ENCODE results near the gene LYRM1.
"Not testable (repeated sequence)": the region's sequence is repeated elsewhere in the genome, so short reads cannot be mapped to it uniquely, and the experiment has no call there.

LYRM1 gene

GRCh38 chr16:20901436-20902112 is 1.0 kb downstream of the LYRM1 start:
- DNase-seq (ENCODE audit: low spot score) = peak; percentile 77

GRCh38 chr16:20902426-20902825 is 1.9 kb downstream of the LYRM1 start:
- no peak for DNase-seq (ENCODE audit: low spot score)

- DNase-seq (ENCODE audit: low spot score) = no peak
Observed at GRCh38 chr16:20903116-20903898, 2.7 kb downstream of the LYRM1 start.

- no peak for DNase-seq (ENCODE audit: low spot score)
Observed at GRCh38 chr16:20903899-20904506, 3.4 kb downstream of the LYRM1 start.

- no peak for DNase-seq (ENCODE audit: low spot score)
Observed at GRCh38 chr16:20904507-20905081, 4.0 kb downstream of the LYRM1 start.

GRCh38 chr16:20905576-20905975 is 5.0 kb downstream of the LYRM1 start:
- no peak for DNase-seq (ENCODE audit: low spot score)

GRCh38 chr16:20906341-20907255 is 6.0 kb downstream of the LYRM1 start:
- no peak for DNase-seq (ENCODE audit: low spot score)

GRCh38 chr16:20910781-20911321 is 10.3 kb downstream of the LYRM1 start:
- DNase-seq (ENCODE audit: low spot score) = no peak

GRCh38 chr16:20911361-20911760 is 10.8 kb downstream of the LYRM1 start:
- DNase-seq (ENCODE audit: low spot score) = no peak

- DNase-seq (ENCODE audit: low spot score) = no peak
Observed at GRCh38 chr16:20916289-20916688, 15.7 kb downstream of the LYRM1 start.

- no peak for DNase-seq (ENCODE audit: low spot score)
Observed at GRCh38 chr16:20916942-20917341, 16.4 kb downstream of the LYRM1 start.

- DNase-seq (ENCODE audit: low spot score) = no peak
Observed at GRCh38 chr16:20918486-20919239, 18.1 kb downstream of the LYRM1 start.

- no peak for DNase-seq (ENCODE audit: low spot score)
Observed at GRCh38 chr16:20920091-20920490, 19.5 kb downstream of the LYRM1 start.

GRCh38 chr16:20920799-20921198 is 20.2 kb downstream of the LYRM1 start:
- no peak for DNase-seq (ENCODE audit: low spot score)

- DNase-seq (ENCODE audit: low spot score) = no peak
Observed at GRCh38 chr16:20923876-20924275, 23.3 kb downstream of the LYRM1 start.

- DNase-seq (ENCODE audit: low spot score) = no peak
Observed at GRCh38 chr16:20925751-20926150, 25.2 kb downstream of the LYRM1 start.

GRCh38 chr16:20928774-20929411 is 28.3 kb downstream of the LYRM1 start:
- no peak for DNase-seq (ENCODE audit: low spot score)

GRCh38 chr16:20929676-20930364 is 29.2 kb downstream of the LYRM1 start:
- DNase-seq (ENCODE audit: low spot score) = not testable (repeated sequence)

- DNase-seq (ENCODE audit: low spot score) = no peak
Observed at GRCh38 chr16:20930365-20930690, 29.8 kb downstream of the LYRM1 start.
